ENCODE measurements around the gene KRT5.

KRT5 gene

GRCh38 chr12:52519826-52520662, at the start of gene KRT5:
KRT5 (minus strand) TSS chr12:52520394; CDS start chr12:52520296, 98 bp downstream.
- FAIRE-seq (no peak), DNase-seq (ENCODE audit: low spot score) (no peak)

DNA sequence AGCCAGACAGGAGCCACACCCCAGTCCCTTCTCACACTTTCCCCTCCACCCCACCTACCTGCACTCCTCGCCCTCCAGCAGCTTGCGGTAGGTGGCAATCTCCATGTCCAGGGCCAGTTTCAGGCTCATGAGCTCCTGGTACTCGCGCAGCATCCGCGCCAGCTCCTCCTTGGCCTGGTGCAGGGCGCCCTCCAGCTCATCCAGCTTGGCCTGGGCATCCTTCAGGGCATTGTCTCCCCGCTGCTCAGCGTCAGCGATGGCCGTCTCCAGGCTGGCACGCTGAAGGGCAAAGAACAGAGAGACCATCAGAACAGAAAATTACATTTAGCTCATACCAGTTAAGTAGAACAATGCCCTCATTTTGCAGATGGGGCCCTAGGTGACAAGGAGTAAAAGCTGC, 47.9 kb upstream of the KRT5 start:
- no peak for FAIRE-seq
- no peak for DNase-seq (ENCODE audit: low spot score)

GRCh38 chr12:52566847-52567291, 46.7 kb upstream of the KRT5 start:
- DNase-seq (ENCODE audit: low spot score) (no peak), FAIRE-seq (no peak)

DNA sequence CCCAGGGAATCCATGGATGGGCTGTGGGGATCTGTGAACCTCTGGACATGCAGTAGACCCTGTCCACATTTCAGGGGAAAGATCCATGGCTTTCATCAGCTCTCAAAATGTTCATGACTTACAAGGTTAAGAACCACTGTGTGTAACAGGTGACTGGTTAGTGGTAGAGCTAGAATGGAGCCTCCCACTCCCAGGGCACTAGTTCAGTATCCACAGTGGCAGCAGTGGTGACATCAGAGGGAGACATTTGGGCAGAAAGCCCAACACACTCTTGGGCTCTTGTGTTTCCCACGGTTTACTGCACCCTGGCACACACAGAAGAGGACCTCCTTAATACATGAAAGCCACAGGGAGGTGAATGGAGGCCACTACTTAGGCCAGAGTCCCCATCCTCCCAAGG, 44.4 kb upstream of the KRT5 start:
- FAIRE-seq, result no peak
- DNase-seq (ENCODE audit: low spot score), result no peak

DNA sequence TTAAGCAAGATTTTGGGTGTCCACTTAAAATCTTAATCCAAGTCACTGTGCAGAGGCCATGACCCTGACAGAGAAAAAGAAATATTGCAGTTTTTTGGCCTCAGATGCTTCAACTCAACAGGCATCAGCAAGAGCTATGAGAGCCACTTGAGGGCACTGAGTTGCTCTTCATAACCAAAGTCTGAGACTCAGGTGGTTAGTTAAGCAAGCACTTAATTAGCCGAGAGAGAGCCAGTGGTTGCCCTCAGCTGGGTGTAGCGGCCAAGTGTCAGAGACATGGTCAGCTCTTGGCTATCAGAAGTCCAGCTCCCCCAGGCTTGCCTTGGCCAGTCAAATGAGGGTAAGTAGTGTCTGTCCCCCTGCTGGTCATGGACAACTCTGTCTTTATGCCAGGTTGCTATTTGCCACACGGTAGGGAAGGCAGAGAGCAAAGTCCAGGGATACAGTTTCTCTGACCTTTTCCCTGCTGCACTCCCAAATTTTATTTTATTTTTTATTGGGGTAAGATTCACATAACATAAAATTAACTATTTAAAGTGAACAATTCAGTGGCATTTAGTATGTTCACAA, 41.8 kb upstream of the KRT5 start:
- no peak for DNase-seq (ENCODE audit: low spot score)
- no peak for FAIRE-seq

DNA sequence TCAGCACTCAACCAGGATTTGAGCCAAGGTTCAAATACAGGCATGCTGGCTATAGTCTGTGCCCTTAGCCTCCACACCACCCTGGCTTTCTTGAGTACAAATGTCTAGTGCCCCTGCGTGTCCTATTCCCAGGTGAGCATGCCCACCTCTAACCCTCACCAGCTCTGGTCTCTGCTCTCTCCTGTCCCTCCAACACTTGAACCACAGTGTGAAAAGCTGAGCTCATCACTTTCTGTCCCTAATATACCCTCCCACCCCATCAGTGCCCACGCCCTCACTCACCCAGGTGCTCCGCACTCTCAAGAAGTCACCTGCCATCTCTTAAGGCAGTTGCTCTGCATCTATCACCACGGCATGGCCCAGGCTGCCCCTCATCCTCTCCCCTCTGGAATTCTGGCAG, 39.8 kb upstream of the KRT5 start:
- FAIRE-seq (no peak), DNase-seq (ENCODE audit: low spot score) (no peak)

- DNase-seq (ENCODE audit: low spot score) (no peak), FAIRE-seq (no peak)
Measured at GRCh38 chr12:52558781-52559445, 38.7 kb upstream of the KRT5 start.

DNA sequence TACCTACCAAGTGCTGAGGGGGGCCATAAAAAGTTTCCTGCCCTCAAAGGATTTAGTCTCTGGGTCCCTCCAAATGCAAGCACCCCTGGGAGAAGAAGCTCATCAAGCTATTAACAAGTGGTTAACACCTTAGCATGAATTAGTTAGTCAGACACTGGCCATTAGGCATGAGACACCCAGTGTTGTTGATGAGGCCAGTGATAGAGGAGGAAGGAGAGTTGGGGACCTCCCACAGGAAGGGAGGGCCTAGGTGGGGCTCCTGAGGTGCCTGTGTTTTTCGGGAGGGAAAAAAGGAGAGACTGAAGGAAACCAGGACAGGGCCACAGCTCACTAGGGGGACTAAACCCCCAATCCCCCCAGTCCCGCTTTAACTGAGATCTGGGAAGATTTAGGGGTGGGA, 37.3 kb upstream of the KRT5 start:
- FAIRE-seq, result no peak
- DNase-seq (ENCODE audit: low spot score), result no peak

GRCh38 chr12:52555577-52555976, 35.4 kb upstream of the KRT5 start:
- FAIRE-seq, result no peak
- DNase-seq (ENCODE audit: low spot score), result no peak

GRCh38 chr12:52552681-52553195, 32.5 kb upstream of the KRT5 start, which contains the start of gene KRT71:
KRT71 (minus strand) TSS chr12:52553145; CDS start chr12:52553077, 68 bp downstream.
- FAIRE-seq, result no peak
- DNase-seq (ENCODE audit: low spot score), result no peak

DNA sequence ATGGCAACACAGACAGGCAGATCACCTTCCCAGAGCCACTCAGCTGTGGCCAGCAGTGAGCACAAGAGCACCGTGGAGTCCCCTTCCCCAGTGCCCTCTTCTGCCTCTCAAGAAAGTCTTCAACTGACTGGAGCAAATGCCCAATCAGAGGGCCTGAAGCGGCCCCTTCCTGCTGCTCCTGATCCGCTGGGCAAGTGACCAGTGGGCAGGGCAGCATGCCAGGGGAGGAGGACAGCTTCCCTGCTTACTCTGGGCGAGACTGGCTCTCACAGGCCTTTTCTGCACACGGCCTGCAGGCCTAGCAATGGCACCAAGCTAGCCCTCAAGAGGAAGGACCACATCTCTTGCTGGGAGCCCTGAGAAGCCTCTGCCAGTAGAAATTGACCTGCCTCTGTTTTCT, 31.9 kb upstream of the KRT5 start:
- FAIRE-seq, result no peak
- DNase-seq (ENCODE audit: low spot score), result no peak

DNA sequence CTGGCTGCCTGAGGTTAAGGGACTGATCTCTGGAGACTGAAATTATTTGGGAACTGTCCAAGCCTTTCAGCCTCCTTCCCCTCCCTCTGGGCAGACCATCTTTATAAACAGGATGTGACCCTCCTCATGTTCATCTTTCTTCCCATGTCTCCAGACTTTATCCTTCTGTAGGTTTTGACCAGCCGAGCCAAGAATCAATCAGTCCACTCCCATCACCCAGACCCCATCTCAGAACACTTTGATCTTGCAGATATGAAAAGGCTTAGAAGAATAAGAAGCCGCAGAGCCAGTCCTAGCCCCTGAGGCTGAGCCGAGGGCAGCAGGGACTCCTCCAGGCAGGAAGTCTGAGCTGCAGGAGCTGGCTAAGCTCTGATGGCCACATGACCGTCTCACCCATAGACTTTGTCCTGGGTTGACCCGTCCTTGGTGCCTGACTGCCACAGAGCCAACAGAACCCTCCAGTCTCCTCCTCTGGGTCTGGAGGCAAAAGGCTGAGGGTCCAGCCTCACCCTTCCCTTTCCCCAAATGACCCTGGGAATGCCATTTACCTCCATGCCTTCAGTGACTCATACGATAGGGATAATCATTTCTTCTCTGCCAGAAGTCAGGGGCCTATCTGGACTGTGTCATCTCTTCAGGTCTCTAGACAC, 31.1 kb upstream of the KRT5 start:
- no peak for FAIRE-seq
- peak; percentile 27 for DNase-seq (ENCODE audit: low spot score)

- no peak for FAIRE-seq
- DNase-seq (ENCODE audit: low spot score), result no peak
Measured at GRCh38 chr12:52546126-52546525, 25.9 kb upstream of the KRT5 start.

GRCh38 chr12:52543985-52544883, 24.0 kb upstream of the KRT5 start:
- FAIRE-seq (no peak), DNase-seq (ENCODE audit: low spot score) (no peak)

DNA sequence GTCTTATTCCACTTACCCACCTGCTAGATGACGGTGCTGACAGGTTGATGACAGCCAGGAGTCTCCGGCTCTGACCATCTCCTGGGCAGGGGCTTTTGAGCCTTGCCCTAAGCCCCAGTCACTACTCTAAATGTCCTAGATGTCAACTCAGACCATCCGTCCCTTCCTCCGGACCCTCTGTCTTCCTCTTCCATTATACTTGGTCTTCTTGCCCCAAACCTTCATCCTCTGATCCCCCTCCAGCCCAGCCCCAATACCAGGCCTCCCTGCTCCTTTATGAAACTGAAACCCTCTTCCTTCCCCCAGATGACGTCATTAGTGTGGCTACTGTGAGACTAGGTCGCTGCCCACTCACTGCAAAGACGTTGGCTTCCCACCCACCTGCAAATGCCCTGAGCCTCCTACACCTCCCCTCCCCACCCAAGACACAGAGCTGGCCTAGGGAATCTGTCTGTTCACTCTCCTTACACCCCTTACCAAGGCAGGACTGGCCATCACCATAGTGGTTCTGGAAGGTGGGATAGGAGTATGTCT, 22.7 kb upstream of the KRT5 start:
- no peak for DNase-seq (ENCODE audit: low spot score)
- FAIRE-seq, result no peak

DNA sequence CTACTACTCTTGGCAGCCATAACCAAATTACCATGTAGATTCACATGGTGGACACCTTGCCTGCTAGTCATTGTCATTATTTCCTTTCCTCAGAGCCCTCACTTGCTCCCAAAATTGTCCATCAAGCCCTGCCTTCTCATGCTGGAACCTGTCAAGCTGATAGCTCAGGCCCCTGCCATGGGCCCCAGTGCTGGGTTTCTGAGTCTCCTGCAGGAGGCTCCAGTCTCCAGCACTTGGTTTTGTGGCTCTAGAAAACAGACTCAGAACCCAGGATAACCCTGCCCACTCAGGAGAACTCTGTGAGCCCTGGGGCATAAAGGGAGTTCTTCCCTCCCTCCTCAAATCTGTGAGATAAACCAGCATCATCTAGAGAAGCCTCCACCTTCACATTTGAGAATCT, 22.0 kb upstream of the KRT5 start:
- FAIRE-seq (no peak), DNase-seq (ENCODE audit: low spot score) (no peak)

DNA sequence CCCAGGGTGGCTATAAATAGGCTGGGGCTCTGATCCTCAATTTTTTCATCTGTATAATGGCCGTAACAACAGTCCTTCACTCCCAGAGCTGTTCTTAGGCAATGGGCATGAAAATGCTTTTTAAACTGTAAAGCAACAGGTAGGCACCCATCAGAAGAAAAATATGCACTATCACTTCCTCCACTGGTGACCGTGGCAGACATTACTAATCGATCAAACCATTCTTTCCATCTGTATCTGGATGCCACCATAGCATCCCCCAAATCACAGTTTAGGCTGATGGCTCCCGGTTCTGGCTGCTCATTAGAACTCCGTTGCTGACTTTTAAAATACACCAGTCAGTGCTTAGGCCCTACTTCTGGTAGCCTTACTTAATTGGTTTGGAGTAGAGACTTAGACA, 21.5 kb upstream of the KRT5 start:
- FAIRE-seq, result peak; percentile 37
- DNase-seq (ENCODE audit: low spot score), result no peak

- no peak for FAIRE-seq
- DNase-seq (ENCODE audit: low spot score), result no peak
Measured at GRCh38 chr12:52540531-52540930, 20.3 kb upstream of the KRT5 start.

GRCh38 chr12:52539821-52540173, 19.6 kb upstream of the KRT5 start:
- FAIRE-seq (no peak), DNase-seq (ENCODE audit: low spot score) (no peak)

DNA sequence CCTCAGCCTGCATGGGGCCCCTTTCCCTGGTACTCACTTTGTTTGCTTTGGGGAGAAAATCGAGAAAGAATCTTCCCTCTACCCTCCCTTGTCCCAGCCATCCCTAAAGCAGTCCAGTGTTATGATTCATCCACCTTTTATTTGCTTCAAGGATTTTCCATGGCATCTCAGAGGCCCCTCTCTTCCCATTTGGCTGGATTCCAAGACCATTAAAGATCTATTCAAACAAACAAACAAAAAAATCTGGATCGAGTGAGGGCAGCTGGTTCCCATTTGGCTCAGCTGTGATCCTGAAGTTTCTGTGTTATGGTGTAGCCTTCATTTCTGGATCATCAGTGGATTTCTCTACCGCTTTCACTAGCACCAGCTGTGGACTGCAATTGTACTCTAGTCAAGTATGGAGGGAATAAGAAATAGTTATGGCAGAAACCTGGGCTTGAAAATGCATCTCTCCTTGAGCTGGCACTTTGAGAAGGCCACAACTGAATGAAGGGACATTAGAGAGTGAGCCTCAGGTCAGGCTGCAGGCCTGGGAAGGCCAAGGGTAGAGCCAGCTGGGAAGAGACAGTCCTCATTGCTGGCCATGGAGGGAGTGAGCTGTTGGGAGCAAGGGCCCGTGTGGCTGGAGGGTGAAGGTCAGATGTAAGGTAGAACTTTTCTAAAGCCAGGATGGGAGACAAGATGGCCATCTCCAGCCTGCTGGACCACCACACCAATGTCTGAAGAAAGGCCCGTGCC, 19.1 kb upstream of the KRT5 start:
- FAIRE-seq (peak; percentile 46), DNase-seq (ENCODE audit: low spot score) (peak; percentile 86)
